Smooth muscle cell of the brain vasculature (primary cell): Measurements from ENCODE around the gene HOXB2.

ENCODE experiments used
- DNase-seq: peaks from one replicate; pipeline ENCODE4 v3.0.0-alpha.2; 2012; ENCODE audit warnings: low read depth, low spot score

Gene HOXB2

GRCh38 chr17:48578616-48579470, 33.9 kb upstream of the HOXB2 start:
- no peak for DNase-seq

DNA sequence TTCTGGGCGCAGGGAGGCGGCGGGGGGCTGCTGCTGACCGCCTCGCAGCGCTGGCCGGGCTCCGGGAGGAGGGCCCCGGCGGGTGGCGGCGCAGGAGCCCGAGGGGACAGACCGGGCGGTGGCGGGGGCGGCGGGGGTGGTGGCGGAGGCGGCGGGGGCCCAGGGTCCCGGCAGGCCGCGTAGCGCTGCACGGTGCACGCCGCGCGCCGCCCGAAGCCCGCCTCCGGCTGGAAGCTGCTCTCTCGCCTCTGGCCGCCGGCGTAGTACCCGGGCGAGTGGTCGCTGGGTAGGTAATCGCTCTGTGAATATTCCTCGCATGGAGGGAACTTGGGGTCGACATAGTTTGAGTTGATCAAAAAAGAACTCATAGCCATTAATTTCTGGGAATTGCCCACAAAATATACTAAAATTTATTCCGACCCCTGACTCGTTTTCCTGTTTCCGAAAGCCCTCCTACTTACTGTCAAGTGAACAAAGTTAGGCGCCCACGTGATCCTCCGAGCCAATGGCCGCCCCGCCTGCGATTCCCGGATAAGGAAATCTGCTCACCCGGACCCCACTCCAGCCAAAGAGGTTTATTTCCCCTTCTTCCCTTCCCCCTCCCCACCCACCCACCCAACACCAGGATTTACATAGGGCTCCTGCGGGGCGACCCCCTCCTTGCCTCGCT, 33.2 kb upstream of the HOXB2 start, which contains the start of gene HOXB4:
Gene HOXB4, minus strand, starts transcription at position 405 of the 670 bp plus-strand sequence. Its CDS starts 31 bp downstream, at position 374.
- DNase-seq, result no peak

GRCh38 chr17:48577330-48577945, 32.5 kb upstream of the HOXB2 start:
- DNase-seq, result no peak

- no peak for DNase-seq
Observed at GRCh38 chr17:48576479-48577309, 31.8 kb upstream of the HOXB2 start.

GRCh38 chr17:48575673-48576478, 31.0 kb upstream of the HOXB2 start:
- DNase-seq, result no peak

DNA sequence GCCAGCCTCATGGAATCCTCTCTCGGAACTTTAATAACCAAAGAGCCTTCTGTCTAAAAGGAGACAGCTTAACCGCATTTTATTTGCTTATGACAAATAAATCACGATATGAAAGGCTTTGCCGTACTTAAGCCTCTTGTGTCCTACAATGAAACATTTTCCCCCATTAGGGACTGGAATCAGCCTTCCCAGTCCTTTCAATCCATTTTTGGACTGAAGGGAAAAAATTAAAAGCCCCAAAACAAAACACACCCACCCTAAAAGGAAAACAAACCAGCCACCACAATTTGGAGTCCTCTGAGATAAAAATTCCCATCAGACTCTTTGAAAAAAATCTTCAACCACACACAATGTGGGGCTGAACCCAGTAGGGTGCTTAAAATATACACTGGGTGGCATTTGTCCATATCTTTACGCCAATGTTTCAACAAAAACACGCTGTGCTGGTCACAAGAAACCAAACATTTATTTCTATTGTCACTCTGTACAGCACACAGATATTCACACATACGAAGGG, 30.2 kb upstream of the HOXB2 start:
- DNase-seq, result no peak

DNA sequence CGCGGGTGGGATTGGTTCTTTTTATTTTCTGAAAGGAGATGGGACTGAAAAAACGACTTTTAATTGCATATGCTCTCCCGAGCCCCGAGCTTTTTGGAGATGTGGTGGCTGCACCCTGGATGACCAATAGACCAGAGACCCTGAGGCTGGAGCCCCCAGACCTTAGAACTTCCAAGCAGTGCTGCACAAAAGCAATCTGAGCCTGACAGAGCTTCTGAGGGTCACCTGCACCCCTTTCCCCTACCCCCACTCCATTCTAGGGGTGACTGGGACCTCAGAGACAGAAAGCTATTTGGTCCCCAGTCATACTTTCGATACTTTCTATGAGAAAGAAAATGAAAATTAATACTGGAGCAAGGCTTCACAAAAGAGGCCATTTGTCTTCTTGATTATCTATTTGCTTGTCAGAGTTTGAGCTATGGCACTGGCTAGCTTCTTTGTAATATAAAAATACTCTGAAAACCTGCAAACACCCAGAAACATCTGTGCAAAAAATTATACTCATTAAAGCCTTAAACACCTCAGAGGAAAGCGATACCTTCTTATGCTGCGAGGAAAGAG, 29.7 kb upstream of the HOXB2 start:
- DNase-seq, result no peak

- no peak for DNase-seq
Observed at GRCh38 chr17:48571826-48572417, 27.0 kb upstream of the HOXB2 start.

- DNase-seq, result no peak
Observed at GRCh38 chr17:48571024-48571818, 26.3 kb upstream of the HOXB2 start.

DNA sequence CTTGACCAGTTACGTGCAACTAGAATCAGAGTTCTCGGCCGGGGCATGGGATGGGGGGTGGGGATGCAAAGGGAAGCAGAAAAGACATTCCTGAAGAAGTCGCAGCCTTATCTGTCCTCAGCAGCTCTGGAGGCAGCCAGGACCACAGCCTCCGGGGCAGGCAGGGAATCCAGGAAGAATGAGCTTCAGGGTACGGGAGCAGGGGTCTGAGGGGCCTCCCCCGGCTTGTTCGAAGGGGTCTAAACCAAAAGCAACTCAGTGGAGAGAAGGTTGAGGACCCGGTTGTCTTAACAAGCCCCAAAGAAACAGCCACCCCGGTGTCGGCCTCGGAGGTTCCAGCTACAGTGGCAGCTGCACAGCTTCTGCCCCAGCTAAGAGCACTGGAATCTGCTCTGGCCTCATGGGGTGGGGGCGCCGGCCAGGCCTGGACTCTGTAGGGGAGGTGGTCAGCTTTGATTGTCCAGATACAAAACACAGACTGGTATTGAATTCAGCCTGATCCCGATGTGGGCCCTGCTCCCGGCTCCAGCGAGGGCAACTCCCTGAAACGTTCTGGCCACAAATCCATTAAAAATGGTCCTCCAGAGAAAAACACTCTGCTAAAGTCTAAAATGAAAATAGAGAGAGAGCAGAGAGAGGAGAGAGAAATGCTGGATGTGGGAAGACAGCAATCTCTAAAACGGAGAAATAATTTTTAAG, 25.6 kb upstream of the HOXB2 start:
- no peak for DNase-seq

DNA sequence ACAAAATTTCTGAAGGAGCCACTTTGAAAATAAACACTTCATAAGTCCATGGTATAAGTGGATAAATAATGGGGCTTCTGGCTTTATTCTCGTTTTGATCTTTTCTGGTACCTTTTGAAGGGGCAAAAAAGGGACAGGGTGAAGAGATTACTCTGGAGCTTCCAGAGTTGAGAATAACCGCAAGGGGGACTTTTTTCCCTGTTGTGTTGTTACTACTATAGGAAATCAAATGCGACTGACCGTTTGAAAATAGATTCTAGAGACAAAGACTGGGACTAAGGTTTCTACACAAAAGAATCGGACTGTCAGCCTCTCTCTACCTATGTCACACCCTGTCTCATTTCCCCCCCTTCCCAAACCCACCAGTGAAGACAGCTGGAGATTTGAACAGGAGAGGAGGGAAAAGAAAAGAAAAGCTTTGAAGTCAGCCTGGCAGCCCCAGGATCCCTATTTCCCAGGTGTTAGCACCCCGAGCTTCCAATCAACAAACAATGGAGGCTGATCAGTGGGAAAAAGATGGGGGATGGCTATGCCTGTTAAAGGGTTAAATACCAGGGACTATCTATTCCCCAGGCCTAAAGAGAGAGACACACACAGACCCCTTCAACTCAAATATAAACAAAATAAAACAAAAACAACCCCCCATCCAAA, 24.9 kb upstream of the HOXB2 start:
- no peak for DNase-seq

DNA sequence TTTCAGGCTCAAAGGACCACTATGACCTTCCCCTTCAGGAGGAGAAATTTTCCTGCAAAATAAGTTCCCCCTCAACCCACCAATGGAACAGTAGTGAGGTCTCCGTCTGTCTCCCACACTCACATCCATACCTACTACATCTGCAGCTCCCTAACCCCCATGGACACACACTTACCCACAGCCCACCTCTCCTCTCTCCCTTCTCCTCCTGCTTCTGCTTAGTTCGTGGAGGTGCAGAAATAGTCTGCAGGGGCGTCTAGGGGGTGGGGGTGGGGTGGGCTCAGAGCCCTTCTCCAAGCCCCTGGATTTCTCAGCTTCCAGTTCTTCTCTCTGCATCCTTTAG, 24.3 kb upstream of the HOXB2 start:
- no peak for DNase-seq

DNA sequence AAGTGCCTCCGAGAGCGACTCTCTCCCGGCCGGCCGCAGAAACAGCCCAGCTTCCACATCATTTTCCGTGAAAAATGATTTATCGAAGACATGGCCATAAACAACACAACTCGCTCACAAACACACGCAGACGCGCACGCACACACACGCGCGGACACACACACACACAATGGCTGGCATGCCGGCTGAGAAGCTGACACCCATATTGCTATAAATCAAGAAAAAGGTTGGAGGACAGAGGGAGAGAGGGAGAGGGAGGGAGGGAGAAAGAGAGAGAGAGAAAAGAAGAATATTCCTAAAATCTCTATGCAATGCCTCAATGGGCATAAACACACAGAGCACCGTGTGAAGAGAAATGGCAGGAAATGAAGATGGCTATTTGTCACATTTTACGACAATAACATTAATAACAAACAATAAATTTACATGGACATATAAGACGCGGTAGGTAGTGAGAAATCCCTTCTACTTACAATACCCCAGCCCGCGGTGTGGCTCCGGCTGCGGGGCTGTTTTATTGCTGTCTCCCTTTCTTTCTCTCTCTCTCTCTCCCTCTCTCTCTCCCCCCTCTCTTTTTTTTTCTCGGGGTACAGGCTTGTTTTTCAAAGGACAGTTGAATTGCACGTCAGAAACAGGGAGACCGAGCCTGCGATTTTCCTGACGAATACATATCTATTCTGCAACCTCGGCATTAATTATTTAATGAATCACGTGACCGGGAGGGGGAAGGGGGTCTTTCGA, 23.8 kb upstream of the HOXB2 start:
- no peak for DNase-seq

DNA sequence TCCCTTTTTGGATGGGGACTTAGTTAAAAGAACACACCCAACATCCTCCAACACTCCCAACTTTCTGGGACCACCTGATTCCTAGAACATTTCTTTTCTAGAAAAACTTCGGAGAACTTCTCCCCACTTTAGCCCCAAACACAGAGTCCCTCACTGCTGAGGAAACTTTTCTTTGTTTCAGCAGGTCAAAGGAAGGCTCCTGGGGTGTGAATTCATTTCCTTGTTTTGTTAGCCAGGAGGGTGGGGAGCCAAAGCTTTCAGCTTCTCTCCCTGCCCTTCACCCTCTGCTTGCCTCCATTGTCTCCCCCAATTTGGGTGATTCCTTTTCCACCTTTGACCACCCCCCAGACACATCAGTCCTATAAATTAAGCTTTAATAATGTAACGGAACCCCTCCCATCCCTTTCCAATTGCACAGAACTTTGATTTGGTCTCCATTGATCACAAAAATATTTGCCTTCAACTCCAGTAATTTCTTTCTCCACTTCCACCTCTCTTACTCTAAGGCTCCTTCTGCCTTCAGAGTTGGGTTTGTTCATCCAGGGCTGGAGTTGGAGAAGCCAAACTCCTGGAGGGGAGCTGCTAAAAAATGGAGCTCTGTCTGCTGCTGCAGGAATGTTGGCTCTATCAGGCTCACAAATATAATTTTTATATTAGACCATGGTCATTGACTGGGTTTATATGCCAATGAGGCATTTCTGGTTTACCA, 22.9 kb upstream of the HOXB2 start:
- DNase-seq, result no peak

GRCh38 chr17:48567209-48567608, 22.3 kb upstream of the HOXB2 start:
- no peak for DNase-seq

DNA sequence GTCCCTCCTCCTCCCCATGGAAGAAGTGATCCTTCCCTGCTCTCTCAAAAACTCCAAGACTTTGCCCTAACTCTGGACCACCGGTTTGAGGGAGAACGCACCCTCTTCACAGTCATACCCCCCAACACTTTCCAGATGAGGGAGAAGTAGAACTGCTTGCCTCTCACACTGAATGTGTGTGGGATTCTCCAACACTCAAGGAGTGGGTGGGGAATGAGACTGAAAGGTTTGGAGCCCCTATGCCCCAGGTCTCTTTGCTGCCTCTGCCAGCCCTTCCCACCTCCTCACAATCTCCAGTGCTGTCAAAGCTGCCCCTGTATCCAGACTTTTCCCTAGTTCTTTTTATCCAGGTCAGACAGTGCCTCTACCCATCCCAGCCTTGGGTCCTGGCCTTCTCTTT, 21.8 kb upstream of the HOXB2 start:
- no peak for DNase-seq
